SIG-M5 treated with dmso at 0.1 percent for 504 hours (cell line): Measurements from ENCODE around the gene SCUBE1.

Experiments
- DNase-seq: peaks from one replicate; lab custom pipeline; 2025; ENCODE audit not compliant: unreplicated experiment; lab: John Stamatoyannopoulos, UW

Gene SCUBE1

GRCh38 chr22:43240614-43241013, 102.6 kb downstream of the SCUBE1 start:
- no peak for DNase-seq

- DNase-seq, result no peak
These were observed 103.2 kb downstream of the SCUBE1 start for GRCh38 chr22:43239956-43240355.

- DNase-seq, result no peak
These were observed 103.9 kb downstream of the SCUBE1 start for GRCh38 chr22:43239193-43239780.

GRCh38 chr22:43238526-43239006, 104.6 kb downstream of the SCUBE1 start:
- no peak for DNase-seq

GRCh38 chr22:43237280-43237679, 105.9 kb downstream of the SCUBE1 start:
- no peak for DNase-seq

- no peak for DNase-seq
These were observed 106.6 kb downstream of the SCUBE1 start for GRCh38 chr22:43236411-43237166.

- DNase-seq, result no peak
These were observed 107.4 kb downstream of the SCUBE1 start for GRCh38 chr22:43235445-43236409.

- DNase-seq, result no peak
These were observed 108.7 kb downstream of the SCUBE1 start for GRCh38 chr22:43234264-43234988.

- DNase-seq, result no peak
These were observed 109.6 kb downstream of the SCUBE1 start for GRCh38 chr22:43233529-43233928.

GRCh38 chr22:43232445-43232844, 110.7 kb downstream of the SCUBE1 start:
- DNase-seq, result no peak

GRCh38 chr22:43231724-43232034, 111.5 kb downstream of the SCUBE1 start:
- no peak for DNase-seq

GRCh38 chr22:43230971-43231723, 112.0 kb downstream of the SCUBE1 start:
- DNase-seq, result peak; percentile 0

- no peak for DNase-seq
These were observed 112.6 kb downstream of the SCUBE1 start for GRCh38 chr22:43230571-43230970.

- no peak for DNase-seq
These were observed 114.3 kb downstream of the SCUBE1 start for GRCh38 chr22:43228863-43229262.

GRCh38 chr22:43228330-43228729, 114.8 kb downstream of the SCUBE1 start:
- DNase-seq, result peak; percentile 11

GRCh38 chr22:43227239-43227630, 115.9 kb downstream of the SCUBE1 start:
- DNase-seq, result no peak

- DNase-seq, result no peak
These were observed 116.6 kb downstream of the SCUBE1 start for GRCh38 chr22:43226377-43227238.

GRCh38 chr22:43225609-43226008, 117.6 kb downstream of the SCUBE1 start:
- DNase-seq, result no peak

GRCh38 chr22:43222987-43223386, 120.2 kb downstream of the SCUBE1 start:
- no peak for DNase-seq
